ENCODE results near the gene SNX3.

SNX3 gene

GRCh38 chr6:108203189-108204112 lies 57.4 kb downstream of the SNX3 start:
- DNase-seq, result no peak

GRCh38 chr6:108200631-108201030 lies 60.2 kb downstream of the SNX3 start:
- DNase-seq, result no peak

GRCh38 chr6:108200186-108200585 lies 60.7 kb downstream of the SNX3 start:
- no peak for DNase-seq

GRCh38 chr6:108198761-108199498 lies 61.9 kb downstream of the SNX3 start:
- no peak for DNase-seq

- no peak for DNase-seq
Measured at GRCh38 chr6:108195209-108195608, 65.6 kb downstream of the SNX3 start.

GRCh38 chr6:108194503-108194902 lies 66.3 kb downstream of the SNX3 start:
- no peak for DNase-seq

GRCh38 chr6:108193835-108194234 lies 67.0 kb downstream of the SNX3 start:
- DNase-seq, result no peak

- no peak for DNase-seq
Measured at GRCh38 chr6:108193131-108193530, 67.7 kb downstream of the SNX3 start.

GRCh38 chr6:108187519-108187918 lies 73.3 kb downstream of the SNX3 start:
- no peak for DNase-seq

GRCh38 chr6:108186226-108186625 lies 74.6 kb downstream of the SNX3 start:
- DNase-seq, result no peak

- DNase-seq, result no peak
Measured at GRCh38 chr6:108180776-108181175, 80.1 kb downstream of the SNX3 start.

GRCh38 chr6:108180266-108180665 lies 80.6 kb downstream of the SNX3 start:
- DNase-seq, result no peak

- no peak for DNase-seq
Measured at GRCh38 chr6:108179741-108180140, 81.1 kb downstream of the SNX3 start.

GRCh38 chr6:108176281-108177089 lies 84.4 kb downstream of the SNX3 start:
- no peak for DNase-seq

- no peak for DNase-seq
Measured at GRCh38 chr6:108175592-108176279, 85.1 kb downstream of the SNX3 start.

GRCh38 chr6:108175176-108175591 lies 85.7 kb downstream of the SNX3 start:
- DNase-seq, result no peak

- no peak for DNase-seq
Measured at GRCh38 chr6:108174371-108175175, 86.3 kb downstream of the SNX3 start.

- DNase-seq, result no peak
Measured at GRCh38 chr6:108171918-108172516, 88.8 kb downstream of the SNX3 start.

- no peak for DNase-seq
Measured at GRCh38 chr6:108171291-108171917, 89.4 kb downstream of the SNX3 start.

Measured in HCEC 1CT (cell line).